Measurements from ENCODE around the gene VPS4A. TPM values are rescaled to one million over a fixed set of nuclear protein-coding genes. Genes with fewer than 3 reads are reported as not detected.

Gene VPS4A
- total RNA-seq, 1 donor from 2014 or later = 36.3 TPM

- no peak for DNase-seq (ENCODE audit: low spot score)
Observed at GRCh38 chr16:69306031-69306430, 5.1 kb upstream of the VPS4A start.

- DNase-seq (ENCODE audit: low spot score) = no peak
Observed at GRCh38 chr16:69307091-69307490, 4.1 kb upstream of the VPS4A start.

GRCh38 chr16:69307856-69308255 lies 3.3 kb upstream of the VPS4A start:
- DNase-seq (ENCODE audit: low spot score) = no peak

- peak; percentile 79 for DNase-seq (ENCODE audit: low spot score)
Observed at GRCh38 chr16:69309316-69309715, 1.8 kb upstream of the VPS4A start.

GRCh38 chr16:69311533-69312387 lies 610 bp downstream of the VPS4A start:
- DNase-seq (ENCODE audit: low spot score) = peak; percentile 90

- no peak for DNase-seq (ENCODE audit: low spot score)
Observed at GRCh38 chr16:69313469-69313868, 2.3 kb downstream of the VPS4A start.

- peak; percentile 53 for DNase-seq (ENCODE audit: low spot score)
Observed at GRCh38 chr16:69314534-69314933, 3.4 kb downstream of the VPS4A start.

GRCh38 chr16:69315486-69316311 lies 4.5 kb downstream of the VPS4A start:
- peak; percentile 71 for DNase-seq (ENCODE audit: low spot score)

GRCh38 chr16:69316595-69317034 lies 5.5 kb downstream of the VPS4A start:
- peak; percentile 87 for DNase-seq (ENCODE audit: low spot score)

GRCh38 chr16:69318177-69318910 lies 7.2 kb downstream of the VPS4A start:
- peak; percentile 87 for DNase-seq (ENCODE audit: low spot score)

GRCh38 chr16:69318911-69319289 lies 7.8 kb downstream of the VPS4A start:
- peak; percentile 69 for DNase-seq (ENCODE audit: low spot score)

GRCh38 chr16:69319381-69319780 lies 8.2 kb downstream of the VPS4A start:
- peak; percentile 65 for DNase-seq (ENCODE audit: low spot score)

GRCh38 chr16:69319826-69320739 lies 8.9 kb downstream of the VPS4A start:
- peak; percentile 82 for DNase-seq (ENCODE audit: low spot score)

- DNase-seq (ENCODE audit: low spot score) = peak; percentile 53
Observed at GRCh38 chr16:69320740-69321073, 9.6 kb downstream of the VPS4A start.

GRCh38 chr16:69321080-69321479 lies 9.9 kb downstream of the VPS4A start:
- peak; percentile 65 for DNase-seq (ENCODE audit: low spot score)

GRCh38 chr16:69322343-69322742 lies 11.2 kb downstream of the VPS4A start:
- DNase-seq (ENCODE audit: low spot score) = no peak

GRCh38 chr16:69323415-69323814 lies 12.3 kb downstream of the VPS4A start:
- DNase-seq (ENCODE audit: low spot score) = no peak

- peak; percentile 89 for DNase-seq (ENCODE audit: low spot score)
Observed at GRCh38 chr16:69324013-69324531, 12.9 kb downstream of the VPS4A start.

GRCh38 chr16:69324585-69325253 lies 13.6 kb downstream of the VPS4A start:
- peak; percentile 77 for DNase-seq (ENCODE audit: low spot score)

GRCh38 chr16:69325784-69326171 lies 14.6 kb downstream of the VPS4A start:
- peak; percentile 67 for DNase-seq (ENCODE audit: low spot score)

Data from mesenteric fat pad (tissue), 1 donor.